ENCODE measurements around the gene WNT8B.

WNT8B gene

DNA sequence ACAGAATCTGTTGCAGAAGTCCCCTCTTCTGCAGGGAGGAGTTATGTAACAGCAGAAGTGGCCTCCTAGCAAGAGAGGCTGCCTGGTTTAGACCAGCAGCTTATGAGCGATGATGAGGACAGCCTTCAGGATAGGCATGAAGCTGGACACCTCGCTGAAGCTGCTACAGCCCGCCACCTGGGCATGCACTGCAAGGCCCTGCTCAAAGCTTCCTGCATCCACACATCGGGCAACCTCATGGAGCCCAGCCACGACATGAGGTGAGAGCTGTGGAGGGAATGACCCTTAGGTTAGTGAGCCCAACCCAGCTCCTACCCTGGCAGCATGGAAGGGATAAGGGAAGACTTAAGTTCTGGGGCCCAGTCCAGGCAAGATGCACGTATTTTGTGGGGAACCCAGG, 24.7 kb downstream of the WNT8B start:
- no peak for DNase-seq
- no CpG with 5 or more reads among the region's 6 CpGs for WGBS (ENCODE audit: extremely low coverage, insufficient coverage, insufficient read length)
- H3K4me3 ChIP-seq (ENCODE audit: low read depth, low read length): no peak overlapping the region
- H2AK5ac ChIP-seq (ENCODE audit: low read length): no peak overlapping the region
- peaks cover 22% of the 10 kb centered on the region for H3K27me3 ChIP-seq (ENCODE audit: insufficient read depth, low read length)
- H3K4me2 ChIP-seq (ENCODE audit: low read length): no peak overlapping the region
- no peak overlapping the region for H4K8ac ChIP-seq (ENCODE audit: low read depth, low read length)
- no peak overlapping the region for H3K23ac ChIP-seq (ENCODE audit: low read length)
- H3K79me1 ChIP-seq (ENCODE audit: low read length): no peaks in the 10 kb centered on the region
- H2BK12ac ChIP-seq (ENCODE audit: low read length): no peak overlapping the region
- no peak overlapping the region for H2BK5ac ChIP-seq (ENCODE audit: low read depth, low read length, poor library complexity)
- H3K9me3 ChIP-seq (ENCODE audit: insufficient read depth, low read depth, low read length): peaks cover 10% of the 10 kb centered on the region
- H2AFZ ChIP-seq (ENCODE audit: insufficient read depth, low read length, poor library complexity): no peak overlapping the region
- H3K36me3 ChIP-seq (ENCODE audit: control insufficient read depth in 1 of 2, insufficient read depth in 2 of 2, low read length in 2 of 2): peaks cover 5 to 6% of the 10 kb centered on the region in 2 experiments
- H3K14ac ChIP-seq (ENCODE audit: low read length): no peak overlapping the region
- H3K18ac ChIP-seq (ENCODE audit: low read length): no peak overlapping the region
- H4K12ac ChIP-seq (ENCODE audit: low read depth, low read length): no peak overlapping the region
- peaks cover 4 to 5% of the 10 kb centered on the region in 2 experiments for H3K4me1 ChIP-seq (ENCODE audit: control insufficient read depth in 1 of 2, insufficient read depth in 2 of 2, low read length in 2 of 2)
- no peak overlapping the region for H3K4ac ChIP-seq (ENCODE audit: low read depth, low read length)
- no peak overlapping the region for H2BK120ac ChIP-seq (ENCODE audit: insufficient read depth, low read length, poor library complexity)
- H3K27ac ChIP-seq (ENCODE audit: low read depth, low read length): no peak overlapping the region
- H3K79me2 ChIP-seq (ENCODE audit: control insufficient read depth, insufficient read depth, low read length, poor library complexity): no peaks in the 10 kb centered on the region
- H3K9ac ChIP-seq (ENCODE audit: low read length): no peak overlapping the region
- no peak overlapping the region for H4K91ac ChIP-seq (ENCODE audit: low read depth, low read length)

DNA sequence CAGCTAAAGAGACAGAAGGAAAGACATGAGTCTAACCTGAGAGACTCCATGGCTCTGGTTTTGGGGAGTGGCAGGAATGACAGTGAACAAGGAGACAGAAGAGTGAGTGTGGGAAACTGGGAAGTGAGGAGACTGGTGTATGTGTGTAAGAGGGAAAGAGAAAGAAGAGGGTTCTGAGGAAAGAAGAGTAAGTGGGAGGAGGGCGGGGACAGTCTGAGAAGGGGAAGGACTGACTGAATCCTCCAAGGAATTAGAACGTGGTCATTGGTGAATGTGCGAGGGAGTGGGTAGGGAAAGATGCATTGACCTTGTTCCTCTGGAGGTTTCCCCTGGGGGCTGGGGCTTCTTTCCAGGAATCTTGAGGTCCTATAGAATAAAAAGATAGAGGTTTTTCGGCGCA, 26.6 kb downstream of the WNT8B start:
- no peak overlapping the region for H2AFZ ChIP-seq (ENCODE audit: insufficient read depth, low read length, poor library complexity)
- peaks cover 10% of the 10 kb centered on the region for H3K9me3 ChIP-seq (ENCODE audit: insufficient read depth, low read depth, low read length)
- no peak overlapping the region for H3K4me2 ChIP-seq (ENCODE audit: low read length)
- H2BK12ac ChIP-seq (ENCODE audit: low read length): no peak overlapping the region
- WGBS (ENCODE audit: extremely low coverage, insufficient coverage, insufficient read length): no CpG with 5 or more reads among the region's 5 CpGs
- no peak overlapping the region for H2AK5ac ChIP-seq (ENCODE audit: low read length)
- no peak for DNase-seq
- no peak overlapping the region for H3K23ac ChIP-seq (ENCODE audit: low read length)
- H4K8ac ChIP-seq (ENCODE audit: low read depth, low read length): no peak overlapping the region
- no peak overlapping the region for H3K4ac ChIP-seq (ENCODE audit: low read depth, low read length)
- H4K91ac ChIP-seq (ENCODE audit: low read depth, low read length): no peak overlapping the region
- H3K79me2 ChIP-seq (ENCODE audit: control insufficient read depth, insufficient read depth, low read length, poor library complexity): no peaks in the 10 kb centered on the region
- H3K14ac ChIP-seq (ENCODE audit: low read length): no peak overlapping the region
- no peak overlapping the region for H3K4me3 ChIP-seq (ENCODE audit: low read depth, low read length)
- H3K27me3 ChIP-seq (ENCODE audit: insufficient read depth, low read length): peaks cover 13% of the 10 kb centered on the region
- H3K79me1 ChIP-seq (ENCODE audit: low read length): no peaks in the 10 kb centered on the region
- peaks cover 5 to 6% of the 10 kb centered on the region in 2 experiments for H3K36me3 ChIP-seq (ENCODE audit: control insufficient read depth in 1 of 2, insufficient read depth in 2 of 2, low read length in 2 of 2)
- no peak overlapping the region for H3K9ac ChIP-seq (ENCODE audit: low read length)
- no peak overlapping the region for H2BK5ac ChIP-seq (ENCODE audit: low read depth, low read length, poor library complexity)
- H3K18ac ChIP-seq (ENCODE audit: low read length): no peak overlapping the region
- H3K4me1 ChIP-seq (ENCODE audit: control insufficient read depth in 1 of 2, insufficient read depth in 2 of 2, low read length in 2 of 2): no peaks in the 10 kb centered on the region
- H3K27ac ChIP-seq (ENCODE audit: low read depth, low read length): no peak overlapping the region
- H2BK120ac ChIP-seq (ENCODE audit: insufficient read depth, low read length, poor library complexity): no peak overlapping the region
- H4K12ac ChIP-seq (ENCODE audit: low read depth, low read length): no peak overlapping the region

DNA sequence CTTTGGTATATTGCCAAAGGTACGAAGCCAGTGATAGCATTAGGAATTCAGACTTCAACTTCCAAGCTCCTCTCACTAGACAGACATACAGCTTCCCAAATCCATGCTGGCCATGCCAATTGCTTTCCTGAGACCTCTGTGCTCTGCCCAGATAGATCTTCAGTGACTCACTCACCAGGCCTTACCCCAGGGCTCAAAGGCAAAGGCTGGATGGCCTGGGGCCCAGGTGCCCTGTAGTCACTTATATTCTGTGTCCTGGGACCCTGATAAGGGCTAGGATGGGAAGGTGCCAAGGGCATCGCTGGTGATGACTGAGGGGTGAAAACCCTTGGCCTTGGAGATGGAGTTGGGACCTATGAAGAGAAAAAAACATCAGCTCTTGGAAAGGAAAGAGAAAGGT, 27.7 kb downstream of the WNT8B start:
- DNase-seq: peak; percentile 17 to 45
- H2BK5ac ChIP-seq (ENCODE audit: low read depth, low read length, poor library complexity): no peak overlapping the region
- H3K36me3 ChIP-seq (ENCODE audit: control insufficient read depth in 1 of 2, insufficient read depth in 2 of 2, low read length in 2 of 2): peaks cover 5 to 6% of the 10 kb centered on the region in 2 experiments
- H3K18ac ChIP-seq (ENCODE audit: low read length): no peak overlapping the region
- H2BK12ac ChIP-seq (ENCODE audit: low read length): no peak overlapping the region
- no peak overlapping the region for H4K8ac ChIP-seq (ENCODE audit: low read depth, low read length)
- no peak overlapping the region for H3K4me3 ChIP-seq (ENCODE audit: low read depth, low read length)
- peaks cover 10% of the 10 kb centered on the region for H3K9me3 ChIP-seq (ENCODE audit: insufficient read depth, low read depth, low read length)
- H2AK5ac ChIP-seq (ENCODE audit: low read length): no peak overlapping the region
- H3K4ac ChIP-seq (ENCODE audit: low read depth, low read length): no peak overlapping the region
- WGBS (ENCODE audit: extremely low coverage, insufficient coverage, insufficient read length): no CpG with 5 or more reads among the region's 2 CpGs
- no peak overlapping the region for H4K12ac ChIP-seq (ENCODE audit: low read depth, low read length)
- H3K27me3 ChIP-seq (ENCODE audit: insufficient read depth, low read length): peaks cover 10% of the 10 kb centered on the region
- H4K91ac ChIP-seq (ENCODE audit: low read depth, low read length): no peak overlapping the region
- no peak overlapping the region for H2BK120ac ChIP-seq (ENCODE audit: insufficient read depth, low read length, poor library complexity)
- no peak overlapping the region for H3K4me2 ChIP-seq (ENCODE audit: low read length)
- no peaks in the 10 kb centered on the region for H3K4me1 ChIP-seq (ENCODE audit: control insufficient read depth in 1 of 2, insufficient read depth in 2 of 2, low read length in 2 of 2)
- H3K14ac ChIP-seq (ENCODE audit: low read length): no peak overlapping the region
- no peaks in the 10 kb centered on the region for H3K79me1 ChIP-seq (ENCODE audit: low read length)
- no peak overlapping the region for H3K23ac ChIP-seq (ENCODE audit: low read length)
- no peaks in the 10 kb centered on the region for H3K79me2 ChIP-seq (ENCODE audit: control insufficient read depth, insufficient read depth, low read length, poor library complexity)
- no peak overlapping the region for H3K27ac ChIP-seq (ENCODE audit: low read depth, low read length)
- H3K9ac ChIP-seq (ENCODE audit: low read length): no peak overlapping the region
- no peak overlapping the region for H2AFZ ChIP-seq (ENCODE audit: insufficient read depth, low read length, poor library complexity)

GRCh38 chr10:100496567-100496966, 33.8 kb downstream of the WNT8B start:
- peaks cover 6 to 9% of the 10 kb centered on the region in 2 experiments for H3K36me3 ChIP-seq (ENCODE audit: control insufficient read depth in 1 of 2, insufficient read depth in 2 of 2, low read length in 2 of 2)

More at GRCh38 chr10:100496567-100496966, 33.8 kb downstream of the WNT8B start:
- H3K14ac ChIP-seq (ENCODE audit: low read length): no peak overlapping the region
- H3K4me2 ChIP-seq (ENCODE audit: low read length): no peak overlapping the region
- no peak overlapping the region for H3K9ac ChIP-seq (ENCODE audit: low read length)
- DNase-seq: no peak
- H3K27ac ChIP-seq (ENCODE audit: low read depth, low read length): no peak overlapping the region
- no CpG with 5 or more reads among the region's 2 CpGs for WGBS (ENCODE audit: extremely low coverage, insufficient coverage, insufficient read length)
- H2AK5ac ChIP-seq (ENCODE audit: low read length): no peak overlapping the region
- no peak overlapping the region for H2AFZ ChIP-seq (ENCODE audit: insufficient read depth, low read length, poor library complexity)
- H3K27me3 ChIP-seq (ENCODE audit: insufficient read depth, low read length): no peaks in the 10 kb centered on the region
- H3K4me3 ChIP-seq (ENCODE audit: low read depth, low read length): no peak overlapping the region
- H2BK120ac ChIP-seq (ENCODE audit: insufficient read depth, low read length, poor library complexity): no peak overlapping the region
- no peak overlapping the region for H3K4ac ChIP-seq (ENCODE audit: low read depth, low read length)
- H4K91ac ChIP-seq (ENCODE audit: low read depth, low read length): no peak overlapping the region
- H3K4me1 ChIP-seq (ENCODE audit: control insufficient read depth in 1 of 2, insufficient read depth in 2 of 2, low read length in 2 of 2): no peaks in the 10 kb centered on the region
- no peak overlapping the region for H2BK5ac ChIP-seq (ENCODE audit: low read depth, low read length, poor library complexity)
- H4K8ac ChIP-seq (ENCODE audit: low read depth, low read length): no peak overlapping the region
- H4K12ac ChIP-seq (ENCODE audit: low read depth, low read length): no peak overlapping the region
- no peak overlapping the region for H3K18ac ChIP-seq (ENCODE audit: low read length)
- no peak overlapping the region for H3K23ac ChIP-seq (ENCODE audit: low read length)
- no peaks in the 10 kb centered on the region for H3K79me2 ChIP-seq (ENCODE audit: control insufficient read depth, insufficient read depth, low read length, poor library complexity)
- H2BK12ac ChIP-seq (ENCODE audit: low read length): no peak overlapping the region
- peaks cover 2% of the 10 kb centered on the region for H3K9me3 ChIP-seq (ENCODE audit: insufficient read depth, low read depth, low read length)
- no peaks in the 10 kb centered on the region for H3K79me1 ChIP-seq (ENCODE audit: low read length)
